PC-9 (cell line): ENCODE results near the gene IAH1.

Source experiments
- CTCF ChIP-seq: fragments of 200-600 bp; sonication (generic); conservative IDR thresholded peaks from 2 replicates; pipeline ENCODE4 v1.6.1; 2017; ENCODE audit warnings: mixed run types, antibody characterized with exemption, mild to moderate bottlenecking, moderate library complexity
- EZH2 ChIP-seq: fragments of 200-600 bp; sonication (generic); IDR thresholded peaks from 2 replicates; pipeline ENCODE4 v1.8.0; 2017; ENCODE audit warnings: antibody characterized with exemption, low read depth

- TF ChIP-seq CTCF (no peak), EZH2 (no peak)
These were observed 43.8 kb downstream of the IAH1 start for GRCh38 chr2:9518163-9518562.
